ENCODE results near the gene NKTR.

NKTR gene

DNA sequence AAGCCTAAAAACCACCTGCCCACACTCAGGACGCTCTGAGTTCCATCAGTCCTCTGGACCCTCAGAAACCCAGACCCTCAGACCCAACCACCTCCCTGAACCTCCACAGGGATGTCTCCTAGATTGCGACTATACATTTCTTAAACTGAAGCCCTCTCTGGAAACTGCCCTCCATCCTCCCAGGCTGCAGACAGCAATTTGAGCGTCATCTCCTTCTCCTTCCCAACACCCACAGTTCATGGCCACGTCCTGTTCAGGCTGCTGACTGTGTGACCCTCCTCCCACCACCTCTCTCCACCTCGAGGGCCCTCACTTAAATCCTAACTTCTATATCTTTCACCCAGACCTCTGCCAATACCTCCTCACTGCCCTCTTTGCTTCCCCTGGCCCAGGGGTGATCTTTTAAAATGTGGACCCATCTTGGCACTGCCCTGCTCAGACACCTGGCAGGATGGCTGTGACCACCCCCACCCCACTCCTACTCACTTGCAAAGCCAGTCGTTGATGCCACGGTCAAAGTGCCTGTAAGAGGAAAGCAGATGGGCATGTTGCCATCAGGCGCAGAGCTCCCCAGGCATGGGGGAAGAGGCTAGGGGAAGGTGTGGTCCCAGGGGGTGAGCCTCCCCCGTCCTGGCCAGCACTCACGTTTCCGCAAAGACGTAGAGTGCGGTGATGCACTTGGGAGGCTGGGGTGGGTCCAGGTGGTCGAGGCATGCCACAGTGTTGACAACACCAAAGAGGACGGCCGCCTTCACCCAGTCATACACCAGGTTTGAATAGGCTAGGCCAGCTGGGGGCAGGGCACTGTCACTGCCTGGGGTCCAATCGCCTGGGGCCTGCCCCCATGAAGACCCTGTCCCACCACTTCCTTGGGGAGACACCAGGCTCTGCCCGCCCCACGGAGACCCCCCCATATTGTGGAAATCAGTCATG lies 96.1 kb downstream of the NKTR start:
- no peak for DNase-seq (ENCODE audit: low read depth)

DNA sequence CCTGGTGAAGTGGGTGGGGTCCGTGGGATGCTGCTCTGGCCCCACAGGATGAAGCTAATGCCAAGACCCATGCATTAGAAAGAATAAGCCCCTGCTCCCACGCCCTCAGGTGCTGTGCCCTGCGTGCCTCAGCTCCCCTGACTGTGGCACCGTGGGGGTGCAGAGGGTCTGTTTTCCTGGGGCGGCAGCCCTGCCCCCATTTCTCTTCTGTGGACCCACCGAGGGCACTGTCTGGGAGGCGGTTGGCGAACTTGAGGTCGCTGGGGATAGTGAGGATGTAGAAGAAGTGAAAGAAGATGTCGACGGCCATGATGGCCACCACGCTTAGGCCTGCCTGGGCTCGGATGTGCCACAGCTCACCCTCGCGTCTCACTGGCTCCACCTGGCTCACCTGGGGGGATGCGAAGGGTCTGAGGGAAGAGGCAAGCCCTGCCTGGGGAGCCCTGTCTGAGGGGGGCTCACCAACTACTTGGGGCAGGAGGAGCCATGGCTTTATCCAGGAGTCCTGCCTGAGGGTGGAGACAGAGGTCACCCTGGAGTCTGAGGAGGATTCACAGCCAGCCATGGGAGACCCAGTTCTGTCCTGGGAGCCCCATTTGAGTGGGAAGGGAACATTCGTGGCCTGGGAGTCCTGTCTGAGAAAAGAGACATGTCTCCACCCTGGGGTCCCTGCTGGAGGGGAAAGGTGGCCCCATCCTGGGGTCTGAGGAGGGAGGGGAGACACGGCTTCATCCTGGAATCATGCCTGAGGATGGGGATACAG lies 97.0 kb downstream of the NKTR start:
- DNase-seq (ENCODE audit: low read depth): no peak

Data from HS-27A (cell line).